HepG2 (cell line): ENCODE data around the gene ANKS1A. TPM values are rescaled to one million over a fixed set of nuclear protein-coding genes. Genes with fewer than 3 reads are reported as not detected.

Experiments
- ATAC-seq: fragments of 200-7000 bp; cut with Tn5 transposase; 3 replicates; pipeline ENCODE4 v1.9.1; 2020; ENCODE audit warnings: mild to moderate bottlenecking, moderate library complexity
- BruUV-seq: library from RNA; stranded (reverse); fragments of 400-500 nt; replicated peaks from 2 replicates; lab custom pipeline; 2021; lab: Mats Ljungman, UMichigan
- CTCF ChIA-PET: fragments of 300-600 bp; formaldehyde crosslinking; extraction: SDS; loops from one replicate; lab custom pipeline; 2021; ENCODE audit warnings: low total read pairs, inconsistent platforms, low intra/inter-chr PET ratio; lab: Yijun Ruan, JAX
- POLR2A ChIA-PET: fragments of 350-600 bp; sonication (Branson Sonifier 250); formaldehyde crosslinking; loops from one replicate; lab custom pipeline; 2020; ENCODE audit warnings: antibody characterized with exemption, inconsistent platforms; lab: Yijun Ruan, JAX
- DNase-seq: peaks from one replicate; pipeline ENCODE4 v3.0.0-alpha.2; 2015; ENCODE audit warnings: low spot score
- FAIRE-seq: peaks from 3 replicates; lab custom pipeline; 2011; peaks lifted over from hg19 to GRCh38; lab: Jason Lieb, UNC
- H2AFZ ChIP-seq: one replicate; pipeline ENCODE4 v1.6.1; 2011; ENCODE audit warnings: low read length, inconsistent platforms
- H3K27ac ChIP-seq: fragments of 300-600 bp; 3 replicates; pipeline ENCODE4 v1.8.0; 2011; ENCODE audit warnings: mixed run types, mild to moderate bottlenecking, mixed read lengths, low read length, inconsistent platforms; ENCODE audit not compliant: insufficient read depth; ENCODE audit errors: extremely low read length
- H3K27me3 ChIP-seq, 2 experiments: fragments of 200-600 bp in 1 of 2; 2 replicates in 1 of 2; 3 replicates in 1 of 2; pipeline versions ENCODE4 v1.6.0 to v1.8.0; 2011; ENCODE audit warnings: low read length in 2 of 2, mild to moderate bottlenecking in 2 of 2, moderate library complexity in 2 of 2, inconsistent platforms in 1 of 2; ENCODE audit not compliant: insufficient read depth in 2 of 2, control insufficient read depth in 1 of 2
- H3K36me3 ChIP-seq, 2 experiments: fragments of 200-600 bp in 1 of 2; replicated peaks in 1 of 2; 2 replicates in 1 of 2; 3 replicates in 1 of 2; pipeline versions ENCODE4 v1.5.1 to v1.8.0; 2011; ENCODE audit warnings: low read length in 2 of 2, inconsistent platforms in 1 of 2; ENCODE audit not compliant: insufficient read depth in 2 of 2, control insufficient read depth in 1 of 2
- H3K4me1 ChIP-seq: 2 replicates; pipeline ENCODE4 v1.5.1; 2012; ENCODE audit warnings: low read length, inconsistent platforms; ENCODE audit not compliant: insufficient read depth
- H3K4me2 ChIP-seq: 2 replicates; pipeline ENCODE4 v1.6.0; 2011; ENCODE audit warnings: low read depth, low read length, inconsistent platforms
- H3K4me3 ChIP-seq, 3 experiments: fragments of 200-600 bp in 1 of 3; sonication (generic), shearing (Covaris generic) in 1 of 3; replicated peaks in 1 of 3; 2 replicates each; pipeline ENCODE4 v1.5.1; 2011 to 2016; ENCODE audit warnings: low read length in 3 of 3, inconsistent platforms in 2 of 3, low read depth in 2 of 3, mild to moderate bottlenecking in 2 of 3, control low read depth in 1 of 3, mixed read lengths in 1 of 3; ENCODE audit not compliant: insufficient read depth in 1 of 3
- H3K79me2 ChIP-seq: one replicate; pipeline ENCODE4 v1.6.1; 2011; ENCODE audit warnings: low read length, inconsistent platforms; ENCODE audit not compliant: insufficient read depth
- H3K9ac ChIP-seq: 2 replicates; pipeline ENCODE4 v1.6.0; 2011; ENCODE audit warnings: mild to moderate bottlenecking, low read depth, low read length, inconsistent platforms; ENCODE audit not compliant: insufficient read depth
- H3K9me3 ChIP-seq: 2 replicates; pipeline ENCODE4 v1.5.1; 2012; ENCODE audit warnings: mild to moderate bottlenecking, low read length
- H4K20me1 ChIP-seq: 2 replicates; pipeline ENCODE4 v1.6.0; 2011; ENCODE audit warnings: inconsistent platforms, mild to moderate bottlenecking, low read length, moderate library complexity; ENCODE audit not compliant: insufficient read depth
- MNT ChIP-seq: fragments of 450-650 bp; IDR thresholded peaks from 2 replicates; pipeline ENCODE4 v1.6.1; 2016
- ZBTB25 ChIP-seq: IDR thresholded peaks from 2 replicates; pipeline ENCODE4 v1.6.1; 2018; ENCODE audit warnings: missing genetic modification reagents
- ZNF362 ChIP-seq: sonication (generic); formaldehyde crosslinking; IDR thresholded peaks from 2 replicates; pipeline ENCODE4 v1.4.0; 2020; ENCODE audit warnings: missing genetic modification reagents, mild to moderate bottlenecking, borderline replicate concordance
- ZNF556 ChIP-seq: sonication (generic); formaldehyde crosslinking; IDR thresholded peaks from 2 replicates; pipeline ENCODE4 v1.4.0; 2020; ENCODE audit warnings: mild to moderate bottlenecking, missing genetic modification reagents, borderline replicate concordance
- WGBS: methylation state at CpG from one replicate; pipeline ENCODE4 v1.1.6; 2017; ENCODE audit warnings: low lambda C conversion rate; 5-methylcytosine and 5-hydroxymethylcytosine counted together
- in situ Hi-C: cut with HindIII; loops from 2 replicates; pipeline ENCODE4 v1.10.0; 2017; ENCODE audit warnings: low pct_unique_long_range_greater_than_20kb; ENCODE audit not compliant: extremely low pct_ligation_motif_present
- intact Hi-C: fragments of 100-400 bp; cut with micrococcal nuclease; formaldehyde crosslinking; loops from one replicate; pipeline ENCODE4 v1.10.0; 2022; ENCODE audit not compliant: unreplicated experiment
- polyA plus RNA-seq, 8 experiments: library from polyadenylated mRNA; depleted of rRNA in 3 of 8; stranded (reverse) in 7 of 8; unstranded in 1 of 8; fragments of >200 nt; fragmentation: Illumina TruSeq in 4 of 8; extraction: Trizol in 4 of 8; gene quantifications; 2 replicates each; pipeline versions ENCODE4 v1.2.1 to v1.2.3, GENCODE V29; 2011 to 2016; ENCODE audit warnings: low read depth in 4 of 8, missing spikeins in 1 of 8, mixed read lengths in 1 of 8; ENCODE audit not compliant: insufficient read depth in 1 of 8
- total RNA-seq, 5 experiments: library from RNA; depleted of rRNA; stranded (reverse); fragments of >200 nt; fragmentation: Illumina TruSeq; extraction: Trizol; gene quantifications; 2 replicates each; pipeline ENCODE4 v1.2.3, GENCODE V29; 2016; ENCODE audit warnings: low read depth in 1 of 5

Gene ANKS1A
- total and polyA plus RNA-seq, 2 of the 13 experiments (the other 11 are each of a cell fraction or from before 2014, with no cell fraction given): 7.2 to 15.1 TPM

GRCh38 chr6:34928220-34928619 is 39.2 kb downstream of the ANKS1A start (continued):
- TF ChIP-seq ZNF362 (no peak), ZBTB25 (CRISPR knock-in tag) (no peak)

GRCh38 chr6:34928695-34929094 is 39.6 kb downstream of the ANKS1A start:
- BruUV-seq: no TSS peak
- Histone ChIP-seq H2AFZ (no peak overlapping the region), H3K4me2 (no peak overlapping the region), H3K27me3 (no peaks in the 10 kb centered on the region), H4K20me1 (no peaks in the 10 kb centered on the region), H3K4me1 (peaks cover 23% of the 10 kb centered on the region), H3K4me3 (no peak overlapping the region), H3K9ac (no peak overlapping the region), H3K27ac (no peak overlapping the region), H3K36me3 (no peaks in the 10 kb centered on the region), H3K79me2 (no peaks in the 10 kb centered on the region), H3K9me3 (no peaks in the 10 kb centered on the region)
- ChIA-PET POLR2A (no interaction called here), CTCF (no interaction called here)
- in situ Hi-C loops: no loop called here
- intact Hi-C loops: no loop called here
- FAIRE-seq (no peak), ATAC-seq (no peak), DNase-seq (no peak)
- TF ChIP-seq ZNF556 (CRISPR knock-in tag) (no peak), MNT (peak; percentile 78)
- 95% methylated on average over 1 of the region's 1 CpG for WGBS
